ENCODE results near the gene MAD1L1. TPM values are rescaled to one million over a fixed set of nuclear protein-coding genes. Genes with fewer than 3 reads are reported as not detected.

MAD1L1 gene
- total RNA-seq, 2 experiments from 2014 or later = 157 to 160 TPM

DNA sequence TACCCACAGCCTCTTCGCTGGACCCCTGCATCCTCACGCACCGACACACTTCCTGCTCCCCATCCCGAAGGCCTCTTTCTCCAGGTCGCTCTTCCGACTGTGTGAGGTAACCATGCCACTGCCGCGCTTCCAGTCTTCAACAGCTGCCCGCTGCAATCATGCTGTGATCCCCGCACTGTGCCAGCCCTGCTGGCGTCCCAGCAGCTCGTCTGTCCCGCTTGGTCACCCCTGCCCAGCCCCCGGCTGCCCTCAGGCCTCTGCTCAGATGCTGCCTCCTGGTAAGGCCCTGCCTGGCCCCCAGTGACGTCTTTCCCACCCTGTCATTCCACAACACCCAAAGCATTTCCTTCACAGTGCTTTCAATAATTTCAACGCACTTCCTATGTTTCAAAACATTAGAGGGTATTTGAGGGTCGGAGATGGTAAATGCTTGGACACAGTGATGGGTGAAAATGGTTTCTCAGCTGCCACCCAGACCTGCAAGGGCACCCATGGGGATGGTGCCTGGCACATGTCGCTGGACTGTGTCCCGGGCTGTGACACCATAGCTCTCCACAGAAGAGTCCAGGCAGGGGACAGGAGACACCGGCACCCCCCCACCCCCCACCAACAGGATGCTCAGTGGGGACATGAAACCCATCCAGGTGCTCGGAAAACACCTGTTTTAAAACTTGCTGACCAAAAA, 125.2 kb downstream of the MAD1L1 start:
- TF ChIP-seq, protein P1, sequence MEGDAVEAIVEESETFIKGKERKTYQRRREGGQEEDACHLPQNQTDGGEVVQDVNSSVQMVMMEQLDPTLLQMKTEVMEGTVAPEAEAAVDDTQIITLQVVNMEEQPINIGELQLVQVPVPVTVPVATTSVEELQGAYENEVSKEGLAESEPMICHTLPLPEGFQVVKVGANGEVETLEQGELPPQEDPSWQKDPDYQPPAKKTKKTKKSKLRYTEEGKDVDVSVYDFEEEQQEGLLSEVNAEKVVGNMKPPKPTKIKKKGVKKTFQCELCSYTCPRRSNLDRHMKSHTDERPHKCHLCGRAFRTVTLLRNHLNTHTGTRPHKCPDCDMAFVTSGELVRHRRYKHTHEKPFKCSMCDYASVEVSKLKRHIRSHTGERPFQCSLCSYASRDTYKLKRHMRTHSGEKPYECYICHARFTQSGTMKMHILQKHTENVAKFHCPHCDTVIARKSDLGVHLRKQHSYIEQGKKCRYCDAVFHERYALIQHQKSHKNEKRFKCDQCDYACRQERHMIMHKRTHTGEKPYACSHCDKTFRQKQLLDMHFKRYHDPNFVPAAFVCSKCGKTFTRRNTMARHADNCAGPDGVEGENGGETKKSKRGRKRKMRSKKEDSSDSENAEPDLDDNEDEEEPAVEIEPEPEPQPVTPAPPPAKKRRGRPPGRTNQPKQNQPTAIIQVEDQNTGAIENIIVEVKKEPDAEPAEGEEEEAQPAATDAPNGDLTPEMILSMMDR (IDR thresholded peaks at IDR 0.05) = no peak

DNA sequence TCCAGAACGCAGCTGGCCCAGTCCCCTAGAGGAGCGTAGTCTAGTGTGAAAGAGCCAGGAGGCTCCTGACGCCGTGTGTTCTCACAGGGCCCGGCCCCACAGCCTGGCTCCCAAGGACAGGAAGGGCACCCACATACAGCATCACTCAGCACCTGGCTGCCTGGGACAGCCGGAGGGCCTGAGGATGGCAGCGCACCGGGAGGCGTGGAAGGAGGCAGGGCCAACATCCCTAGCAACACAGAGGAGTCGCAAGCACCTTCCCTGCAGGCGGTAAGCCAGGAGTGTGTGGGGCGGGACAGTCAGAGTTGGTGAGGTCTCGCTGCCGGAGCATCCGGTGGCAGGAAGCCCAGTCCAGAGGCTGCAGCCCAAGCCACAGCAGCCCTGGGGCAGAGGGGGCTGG, 125.8 kb downstream of the MAD1L1 start:
- ChIA-PET POLR2A (no interaction called here), CTCF (no interaction called here)
- no peaks in the 10 kb centered on the region for H3K9me3 ChIP-seq (ENCODE audit: control insufficient read depth in 1 of 2, insufficient read depth in 1 of 2, low read length in 2 of 2)
- TF ChIP-seq, protein P1 (IDR thresholded peaks at IDR 0.05) = no peak
- peaks cover 20% of the 10 kb centered on the region for H3K4me1 ChIP-seq (ENCODE audit: insufficient read depth, low read length)
- Mint-ChIP-seq H3K36me3 (ENCODE audit: low read depth) (peaks cover 5% of the 10 kb centered on the region), H3K4me1 (ENCODE audit: low read depth) (peaks cover 28% of the 10 kb centered on the region), H3K4me3 (no peak overlapping the region), H3K27ac (no peak overlapping the region), H3K9me3 (no peaks in the 10 kb centered on the region), H3K27me3 (no peaks in the 10 kb centered on the region)
- intact Hi-C loops (cut with DNase I, micrococcal nuclease) = loop anchor here in 1 of 2 experiments (10.0 kb wide), 1 partner anchor 182 kb away; no protein-coding TSS in a partner anchor
- H3K27me3 ChIP-seq (ENCODE audit: control insufficient read depth in 1 of 2, insufficient read depth in 2 of 2, low read length in 2 of 2) = no peaks in the 10 kb centered on the region
- H3K27ac ChIP-seq (ENCODE audit: low read depth in 1 of 2, low read length in 2 of 2) = no peak overlapping the region
- H3K36me3 ChIP-seq (ENCODE audit: insufficient read depth, low read length) = no peaks in the 10 kb centered on the region
- no peak overlapping the region for H3K4me3 ChIP-seq (ENCODE audit: low read length)
- DNase-seq (no peak), ATAC-seq (ENCODE audit: poor library complexity) (no peak)

More for the DNA sequence above, 125.2 kb downstream of the MAD1L1 start:
- no peak overlapping the region for H3K4me3 Mint-ChIP-seq
- no peak overlapping the region for H3K27ac ChIP-seq (ENCODE audit: low read depth in 1 of 2, low read length in 2 of 2)
- no peaks in the 10 kb centered on the region for H3K9me3 Mint-ChIP-seq
- H3K27me3 Mint-ChIP-seq = no peaks in the 10 kb centered on the region
- H3K27me3 ChIP-seq (ENCODE audit: control insufficient read depth in 1 of 2, insufficient read depth in 2 of 2, low read length in 2 of 2) = no peaks in the 10 kb centered on the region
- ATAC-seq (ENCODE audit: poor library complexity) = no peak
- CTCF ChIA-PET = no interaction called here
- H3K4me1 Mint-ChIP-seq (ENCODE audit: low read depth) = peaks cover 34% of the 10 kb centered on the region
- no peaks in the 10 kb centered on the region for H3K36me3 ChIP-seq (ENCODE audit: insufficient read depth, low read length)
- intact Hi-C loops (cut with DNase I, micrococcal nuclease) = loop anchor here in 1 of 2 experiments (10.0 kb wide), 1 partner anchor 183 kb away; no protein-coding TSS in a partner anchor
- H3K27ac Mint-ChIP-seq = no peak overlapping the region
- peaks cover 5% of the 10 kb centered on the region for H3K36me3 Mint-ChIP-seq (ENCODE audit: low read depth)
- H3K9me3 ChIP-seq (ENCODE audit: control insufficient read depth in 1 of 2, insufficient read depth in 1 of 2, low read length in 2 of 2) = no peaks in the 10 kb centered on the region
- H3K4me3 ChIP-seq (ENCODE audit: low read length) = no peak overlapping the region
- DNase-seq = no peak
- H3K4me1 ChIP-seq (ENCODE audit: insufficient read depth, low read length) = peaks cover 24% of the 10 kb centered on the region
- POLR2A ChIA-PET = no interaction called here

DNA sequence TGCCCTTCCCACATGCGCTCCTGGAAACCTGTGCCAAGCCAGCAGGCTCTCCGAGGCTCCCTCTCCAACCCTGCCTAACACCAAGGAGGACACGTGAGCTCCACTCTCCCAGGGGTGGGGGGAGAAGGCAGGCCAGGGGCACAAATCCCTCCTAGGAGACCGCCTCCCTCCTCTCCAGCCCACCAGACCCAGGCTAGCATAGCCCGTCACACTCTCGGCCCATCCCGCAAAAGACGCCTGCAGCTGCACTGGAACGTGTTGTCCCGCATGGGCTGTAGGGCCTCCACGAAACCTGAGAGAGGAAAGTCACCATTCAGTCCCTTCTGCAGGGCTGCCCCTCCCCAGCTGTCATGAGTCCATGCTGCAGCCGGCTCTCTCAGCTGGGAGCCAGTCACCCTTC, 126.3 kb downstream of the MAD1L1 start:
- H3K27me3 Mint-ChIP-seq = no peaks in the 10 kb centered on the region
- no peaks in the 10 kb centered on the region for H3K9me3 Mint-ChIP-seq
- ATAC-seq (ENCODE audit: poor library complexity) (no peak), DNase-seq (no peak)
- Histone ChIP-seq H3K36me3 (ENCODE audit: insufficient read depth, low read length) (no peaks in the 10 kb centered on the region), H3K27ac (ENCODE audit: low read depth in 1 of 2, low read length in 2 of 2) (no peak overlapping the region), H3K4me1 (ENCODE audit: insufficient read depth, low read length) (peaks cover 16% of the 10 kb centered on the region), H3K4me3 (ENCODE audit: low read length) (no peak overlapping the region), H3K27me3 (ENCODE audit: control insufficient read depth in 1 of 2, insufficient read depth in 2 of 2, low read length in 2 of 2) (no peaks in the 10 kb centered on the region), H3K9me3 (ENCODE audit: control insufficient read depth in 1 of 2, insufficient read depth in 1 of 2, low read length in 2 of 2) (no peaks in the 10 kb centered on the region)
- ChIA-PET POLR2A (no interaction called here), CTCF (no interaction called here)
- no peak overlapping the region for H3K4me3 Mint-ChIP-seq
- TF ChIP-seq, protein P1 (IDR thresholded peaks at IDR 0.05) = no peak
- intact Hi-C loops (cut with DNase I, micrococcal nuclease) = loop anchor here in 1 of 2 experiments (10.0 kb wide), 1 partner anchor 182 kb away; no protein-coding TSS in a partner anchor
- no peak overlapping the region for H3K27ac Mint-ChIP-seq
- peaks cover 5% of the 10 kb centered on the region for H3K36me3 Mint-ChIP-seq (ENCODE audit: low read depth)
- peaks cover 27% of the 10 kb centered on the region for H3K4me1 Mint-ChIP-seq (ENCODE audit: low read depth)
